HepG2 (cell line): ENCODE measurements around the gene PGM5.
"Not testable (repeated sequence)": the region's sequence is repeated elsewhere in the genome, so short reads cannot be mapped to it uniquely, and the experiment has no call there.

ENCODE experiments used
- JARID2 ChIP-seq: sonication (generic); formaldehyde crosslinking; IDR thresholded peaks from 2 replicates; pipeline ENCODE4 v1.8.1; 2023; ENCODE audit warnings: missing genetic modification reagents, inconsistent platforms; ENCODE audit not compliant: insufficient replicate concordance
- PTBP1 ChIP-seq: fragments of 200-400 bp; formaldehyde crosslinking; IDR thresholded peaks from 2 replicates; pipeline ENCODE4 v1.6.1; 2018; ENCODE audit warnings: low read length, low read depth; ENCODE audit not compliant: poor library complexity, severe bottlenecking
- SMC3 ChIP-seq: IDR thresholded peaks from 2 replicates; pipeline ENCODE4 v1.6.1; 2011; ENCODE audit warnings: low read length, improper control_type of control experiment
- TF ChIP-seq, protein P1 (sequence below): sonication (generic); formaldehyde crosslinking; conservative IDR thresholded peaks from 2 replicates; pipeline ENCODE4 v1.4.0; 2020; ENCODE audit warnings: missing genetic modification reagents

DNA sequence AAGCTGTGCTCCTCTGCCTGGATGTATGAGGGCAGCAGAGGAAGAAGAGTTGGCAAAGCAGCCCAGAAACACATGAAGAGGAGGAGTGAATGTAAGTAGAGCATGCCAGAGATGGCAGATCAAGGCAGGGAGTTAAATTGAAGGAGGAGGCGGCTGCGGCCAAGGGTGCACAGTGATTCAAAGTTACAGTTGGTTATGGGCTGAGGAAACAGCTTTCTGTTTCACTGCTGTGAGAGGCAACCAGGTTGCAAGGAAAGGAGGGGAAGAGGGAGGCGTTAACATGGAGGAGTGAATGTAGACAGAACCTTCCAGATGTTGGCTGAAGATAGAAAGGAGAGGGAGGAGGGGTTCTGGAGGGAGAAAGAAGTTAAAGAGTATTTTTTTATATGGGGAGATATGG lies 20.5 kb upstream of the PGM5 start:
- TF ChIP-seq, protein P1, sequence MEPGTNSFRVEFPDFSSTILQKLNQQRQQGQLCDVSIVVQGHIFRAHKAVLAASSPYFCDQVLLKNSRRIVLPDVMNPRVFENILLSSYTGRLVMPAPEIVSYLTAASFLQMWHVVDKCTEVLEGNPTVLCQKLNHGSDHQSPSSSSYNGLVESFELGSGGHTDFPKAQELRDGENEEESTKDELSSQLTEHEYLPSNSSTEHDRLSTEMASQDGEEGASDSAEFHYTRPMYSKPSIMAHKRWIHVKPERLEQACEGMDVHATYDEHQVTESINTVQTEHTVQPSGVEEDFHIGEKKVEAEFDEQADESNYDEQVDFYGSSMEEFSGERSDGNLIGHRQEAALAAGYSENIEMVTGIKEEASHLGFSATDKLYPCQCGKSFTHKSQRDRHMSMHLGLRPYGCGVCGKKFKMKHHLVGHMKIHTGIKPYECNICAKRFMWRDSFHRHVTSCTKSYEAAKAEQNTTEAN (CRISPR knock-in tag): not testable (repeated sequence)
- not testable (repeated sequence) for TF ChIP-seq PTBP1, SMC3, JARID2
